ENCODE measurements around the gene TMTC1. TPM values are rescaled to one million over a fixed set of nuclear protein-coding genes. Genes with fewer than 3 reads are reported as not detected.

Gene TMTC1
- total RNA-seq, 1 donor from 2014 or later = 16.1 TPM

GRCh38 chr12:29754235-29755189 lies 29.2 kb downstream of the TMTC1 start:
- H3K4me3 ChIP-seq = no peak overlapping the region
- no peak overlapping the region for H2AFZ ChIP-seq (replicated peaks)
- no peak for TF ChIP-seq EZH2phosphoT487 (IDR thresholded peaks at IDR 0.05)
- no peak for TF ChIP-seq CTCF (IDR thresholded peaks at IDR 0.05)
- TF ChIP-seq EZH2 (IDR thresholded peaks at IDR 0.05) = no peak
- no peak overlapping the region for H3K9ac ChIP-seq
- Mint-ChIP-seq H3K27ac (no peak overlapping the region), H3K4me3 (no peak overlapping the region), H3K27me3 (ENCODE audit: insufficient read depth, low read depth) (peaks cover 2% of the 10 kb centered on the region), H3K4me1 (peaks cover 17% of the 10 kb centered on the region), H3K9me3 (peaks cover 7% of the 10 kb centered on the region), H3K36me3 (peaks cover 40% of the 10 kb centered on the region)
- H3F3A ChIP-seq (ENCODE audit: low read depth) = no peaks in the 10 kb centered on the region
- H3K4me2 ChIP-seq = no peak overlapping the region
- H3K4me1 ChIP-seq = peaks cover 6% of the 10 kb centered on the region
- H3K27ac ChIP-seq = no peak overlapping the region
- H3K9me3 ChIP-seq (ENCODE audit: low read depth) = no peaks in the 10 kb centered on the region
- no peaks in the 10 kb centered on the region for H3K27me3 ChIP-seq
- no peaks in the 10 kb centered on the region for H3K79me2 ChIP-seq (ENCODE audit: low read depth)
- no peaks in the 10 kb centered on the region for H3K36me3 ChIP-seq
- H4K20me1 ChIP-seq (ENCODE audit: low read depth) = no peaks in the 10 kb centered on the region
- no peak for DNase-seq (ENCODE audit: low spot score)

GRCh38 chr12:29752121-29752520 lies 31.6 kb downstream of the TMTC1 start:
- no peak overlapping the region for H3K27ac ChIP-seq
- TF ChIP-seq CTCF (IDR thresholded peaks at IDR 0.05) = no peak
- TF ChIP-seq EZH2 (IDR thresholded peaks at IDR 0.05) = no peak
- no peak for TF ChIP-seq EZH2phosphoT487 (IDR thresholded peaks at IDR 0.05)
- H3K9me3 Mint-ChIP-seq = no peaks in the 10 kb centered on the region
- peaks cover 6% of the 10 kb centered on the region for H3K4me1 ChIP-seq
- no peaks in the 10 kb centered on the region for H4K20me1 ChIP-seq (ENCODE audit: low read depth)
- peaks cover 28% of the 10 kb centered on the region for H3K36me3 Mint-ChIP-seq
- H3K27me3 ChIP-seq = no peaks in the 10 kb centered on the region
- H3K27ac Mint-ChIP-seq = no peak overlapping the region
- no peak overlapping the region for H3K9ac ChIP-seq
- H3K4me2 ChIP-seq = no peak overlapping the region
- H3K27me3 Mint-ChIP-seq (ENCODE audit: insufficient read depth, low read depth) = peaks cover 2% of the 10 kb centered on the region
- peaks cover 17% of the 10 kb centered on the region for H3K4me1 Mint-ChIP-seq
- DNase-seq (ENCODE audit: low spot score) = no peak
- H3K4me3 ChIP-seq = no peak overlapping the region
- H3K4me3 Mint-ChIP-seq = no peak overlapping the region
- H3F3A ChIP-seq (ENCODE audit: low read depth) = no peaks in the 10 kb centered on the region
- no peaks in the 10 kb centered on the region for H3K79me2 ChIP-seq (ENCODE audit: low read depth)
- H2AFZ ChIP-seq (replicated peaks) = no peak overlapping the region
- no peaks in the 10 kb centered on the region for H3K36me3 ChIP-seq
- no peaks in the 10 kb centered on the region for H3K9me3 ChIP-seq (ENCODE audit: low read depth)

GRCh38 chr12:29751676-29752075 lies 32.1 kb downstream of the TMTC1 start:
- H3K36me3 ChIP-seq = no peaks in the 10 kb centered on the region
- no peak overlapping the region for H3K9ac ChIP-seq
- H3K4me3 Mint-ChIP-seq = no peak overlapping the region
- H3K4me1 ChIP-seq = peaks cover 6% of the 10 kb centered on the region
- H2AFZ ChIP-seq (replicated peaks) = no peak overlapping the region
- no peaks in the 10 kb centered on the region for H3K9me3 ChIP-seq (ENCODE audit: low read depth)
- TF ChIP-seq CTCF (IDR thresholded peaks at IDR 0.05) (no peak), EZH2phosphoT487 (IDR thresholded peaks at IDR 0.05) (no peak), EZH2 (IDR thresholded peaks at IDR 0.05) (no peak)
- H3F3A ChIP-seq (ENCODE audit: low read depth) = no peaks in the 10 kb centered on the region
- H3K27ac ChIP-seq = no peak overlapping the region
- H3K4me2 ChIP-seq = no peak overlapping the region
- no peaks in the 10 kb centered on the region for H3K9me3 Mint-ChIP-seq
- no peak overlapping the region for H3K27ac Mint-ChIP-seq
- DNase-seq (ENCODE audit: low spot score) = no peak
- peaks cover 28% of the 10 kb centered on the region for H3K36me3 Mint-ChIP-seq
- H4K20me1 ChIP-seq (ENCODE audit: low read depth) = no peaks in the 10 kb centered on the region
- H3K4me3 ChIP-seq = no peak overlapping the region
- H3K79me2 ChIP-seq (ENCODE audit: low read depth) = no peaks in the 10 kb centered on the region
- no peaks in the 10 kb centered on the region for H3K27me3 ChIP-seq
- H3K27me3 Mint-ChIP-seq (ENCODE audit: insufficient read depth, low read depth) = peaks cover 2% of the 10 kb centered on the region
- H3K4me1 Mint-ChIP-seq = peaks cover 17% of the 10 kb centered on the region
